DMS53 treated with DMSO at 0.1 percent for 48 hours (cell line): Measurements from ENCODE around the gene PFKFB2.
A peak's percentile ranks its signal among the peaks of the same experiment; 100 is the strongest.

Experiments
- DNase-seq: peaks from one replicate; lab custom pipeline; 2025; ENCODE audit not compliant: unreplicated experiment; lab: John Stamatoyannopoulos, UW

PFKFB2 gene

GRCh38 chr1:207021876-207022596, 31.0 kb upstream of the PFKFB2 start:
- no peak for DNase-seq

GRCh38 chr1:207022996-207023679, 29.9 kb upstream of the PFKFB2 start:
- DNase-seq, result no peak

- DNase-seq, result no peak
Measured at GRCh38 chr1:207024202-207025145, 28.6 kb upstream of the PFKFB2 start.

- DNase-seq, result peak; percentile 15
Measured at GRCh38 chr1:207025146-207025880, 27.8 kb upstream of the PFKFB2 start.

GRCh38 chr1:207026104-207026534, 27.0 kb upstream of the PFKFB2 start:
- DNase-seq, result no peak

GRCh38 chr1:207027206-207027777, 25.8 kb upstream of the PFKFB2 start:
- DNase-seq, result no peak

- no peak for DNase-seq
Measured at GRCh38 chr1:207027921-207028320, 25.2 kb upstream of the PFKFB2 start.

GRCh38 chr1:207028884-207029650, 24.0 kb upstream of the PFKFB2 start:
- no peak for DNase-seq

GRCh38 chr1:207029701-207030521, 23.2 kb upstream of the PFKFB2 start:
- no peak for DNase-seq

GRCh38 chr1:207030522-207031009, 22.5 kb upstream of the PFKFB2 start:
- no peak for DNase-seq

GRCh38 chr1:207031016-207031415, 22.1 kb upstream of the PFKFB2 start:
- DNase-seq, result no peak

GRCh38 chr1:207031632-207032264, 21.3 kb upstream of the PFKFB2 start:
- peak; percentile 78 for DNase-seq

- DNase-seq, result peak; percentile 98
Measured at GRCh38 chr1:207032528-207033017, 20.5 kb upstream of the PFKFB2 start, which contains the start of gene C1orf116. C1orf116 (minus strand) TSS chr1:207032756; CDS start chr1:207027598, 5,158 bp downstream.

- no peak for DNase-seq
Measured at GRCh38 chr1:207033302-207033701, 19.8 kb upstream of the PFKFB2 start.

GRCh38 chr1:207034208-207034607, 18.9 kb upstream of the PFKFB2 start:
- peak; percentile 7 for DNase-seq

- no peak for DNase-seq
Measured at GRCh38 chr1:207034998-207035397, 18.1 kb upstream of the PFKFB2 start.

GRCh38 chr1:207035877-207036551, 17.1 kb upstream of the PFKFB2 start:
- DNase-seq, result no peak
